HCT116 (cell line): Measurements from ENCODE around the gene ATPAF1. TPM values are rescaled to one million over a fixed set of nuclear protein-coding genes. Genes with fewer than 3 reads are reported as not detected.

ENCODE experiments used
- ATAC-seq: fragments of 200-7000 bp; cut with Tn5 transposase; 2 replicates; pipeline ENCODE4 v1.9.1; 2020; ENCODE audit warnings: mild to moderate bottlenecking, moderate library complexity
- BruUV-seq: library from RNA; stranded (reverse); fragments of 400-500 nt; replicated peaks from 2 replicates; lab custom pipeline; 2021; lab: Mats Ljungman, UMichigan
- CTCF ChIA-PET: fragments of 300-600 bp; sonication (Branson Sonifier 250); formaldehyde crosslinking; loops from one replicate; lab custom pipeline; 2021; ENCODE audit warnings: antibody characterized with exemption; lab: Charles Lee
- POLR2A ChIA-PET: fragments of 300-600, 350-600 bp; sonication (Branson Sonifier 250); formaldehyde crosslinking; loops from one replicate; lab custom pipeline; 2021; ENCODE audit warnings: antibody characterized with exemption; lab: Charles Lee
- RAD21 ChIA-PET, 2 experiments: fragments of 300-600 bp; sonication (Branson Sonifier 250); formaldehyde crosslinking; loops; one replicate each; lab custom pipeline; 2023; ENCODE audit warnings: low total read pairs in 2 of 2; ENCODE audit not compliant: uncharacterized antibody in 2 of 2, unreplicated experiment in 2 of 2, low non-redundant PET in 1 of 2; lab: Charles Lee
- DNase-seq: peaks from one replicate; pipeline ENCODE4 v3.0.0-alpha.2; 2010; ENCODE audit warnings: low read depth, low spot score
- H2AFZ ChIP-seq: fragments of 200-600 bp; shearing (Covaris generic), sonication (generic); 2 replicates; pipeline ENCODE4 v1.6.1; 2017; ENCODE audit warnings: low read depth, mixed run types, mixed read lengths, antibody characterized with exemption, low read length; ENCODE audit not compliant: poor library complexity, severe bottlenecking
- H3K27ac ChIP-seq: 2 replicates; pipeline ENCODE4 v1.5.1; 2012; ENCODE audit warnings: low read depth, low read length
- H3K27me3 ChIP-seq: fragments of 200-600 bp; sonication (generic); 2 replicates; pipeline ENCODE4 v1.6.1; 2016; ENCODE audit warnings: mixed run types, low read length, mixed read lengths; ENCODE audit not compliant: insufficient read depth
- H3K36me3 ChIP-seq, 2 experiments: fragments of 200-500 bp in 1 of 2; fragments of 200-600 bp in 1 of 2; sonication (Bioruptor generic) in 1 of 2; sonication (generic) in 1 of 2; 2 replicates each; pipeline versions ENCODE4 v1.5.1 to v1.6.1; 2014 to 2016; ENCODE audit warnings: low read length in 2 of 2, inconsistent platforms in 1 of 2, mixed read lengths in 1 of 2, mixed run types in 1 of 2; ENCODE audit not compliant: insufficient read depth in 2 of 2, control insufficient read depth in 1 of 2
- H3K4me1 ChIP-seq, 2 experiments: fragments of 200-600 bp in 1 of 2; sonication (generic) in 1 of 2; 2 replicates each; pipeline versions ENCODE4 v1.5.1 to v1.6.1; 2012 to 2017; ENCODE audit warnings: low read length in 2 of 2, inconsistent platforms in 1 of 2, mild to moderate bottlenecking in 1 of 2, mixed read lengths in 1 of 2, mixed run types in 1 of 2, moderate library complexity in 1 of 2; ENCODE audit not compliant: insufficient read depth in 2 of 2, control insufficient read depth in 1 of 2
- H3K4me2 ChIP-seq: fragments of 200-600 bp; sonication (generic); 2 replicates; pipeline ENCODE4 v1.6.1; 2017; ENCODE audit warnings: mixed run types, low read length, mixed read lengths
- H3K4me3 ChIP-seq, 2 experiments: fragments of 200-600 bp in 1 of 2; sonication (generic) in 1 of 2; replicated peaks in 1 of 2; 2 replicates each; pipeline ENCODE4 v1.5.1; 2011 to 2016; ENCODE audit warnings: low read length in 2 of 2, control low read depth in 1 of 2, low read depth in 1 of 2, mild to moderate bottlenecking in 1 of 2, mixed read lengths in 1 of 2, mixed run types in 1 of 2
- H3K79me2 ChIP-seq: fragments of 200-600 bp; sonication (generic); 2 replicates; pipeline ENCODE4 v1.6.1; 2017; ENCODE audit warnings: mild to moderate bottlenecking, mixed run types, low read length, moderate library complexity, mixed read lengths; ENCODE audit not compliant: insufficient read depth
- H3K9ac ChIP-seq: fragments of 200-600 bp; sonication (generic); 2 replicates; pipeline ENCODE4 v1.6.1; 2016; ENCODE audit warnings: low read length, mixed read lengths
- H3K9me2 ChIP-seq: fragments of 200-600 bp; sonication (generic), shearing (Covaris generic); 2 replicates; pipeline ENCODE4 v1.6.1; 2017; ENCODE audit warnings: mixed run types, mild to moderate bottlenecking, moderate library complexity; ENCODE audit not compliant: insufficient read depth
- H3K9me3 ChIP-seq, 2 experiments: fragments of 200-500 bp in 1 of 2; fragments of 200-600 bp in 1 of 2; sonication (Bioruptor generic) in 1 of 2; sonication (generic) in 1 of 2; 2 replicates each; pipeline ENCODE4 v1.6.1; 2014 to 2017; ENCODE audit warnings: low read length in 2 of 2, mixed read lengths in 2 of 2, inconsistent platforms in 1 of 2, low read depth in 1 of 2, mild to moderate bottlenecking in 1 of 2, mixed run types in 1 of 2, moderate library complexity in 1 of 2; ENCODE audit not compliant: control insufficient read depth in 1 of 2, insufficient read depth in 1 of 2
- H4K20me1 ChIP-seq: fragments of 200-600 bp; sonication (generic), shearing (Covaris generic); 2 replicates; pipeline ENCODE4 v1.6.1; 2017; ENCODE audit warnings: mixed run types, mild to moderate bottlenecking, moderate library complexity; ENCODE audit not compliant: insufficient read depth
- CBX3 ChIP-seq: IDR thresholded peaks from 2 replicates; pipeline ENCODE4 v1.6.1; 2012; ENCODE audit warnings: low read depth
- ELF1 ChIP-seq: IDR thresholded peaks from 2 replicates; pipeline ENCODE4 v1.6.1; 2012; ENCODE audit warnings: low read depth, borderline replicate concordance
- EZH2 ChIP-seq: fragments of 200-600 bp; sonication (generic); IDR thresholded peaks from 2 replicates; pipeline ENCODE4 v1.6.1; 2017; ENCODE audit warnings: antibody characterized with exemption, mixed run types
- JUND ChIP-seq: IDR thresholded peaks from 2 replicates; pipeline ENCODE4 v1.6.1; 2012
- POLR2A ChIP-seq: IDR thresholded peaks from 2 replicates; pipeline ENCODE4 v1.7.0; 2011; ENCODE audit warnings: borderline replicate concordance; ENCODE audit not compliant: insufficient read depth, insufficient read length; ENCODE audit errors: extremely low read depth
- POLR2AphosphoS5 ChIP-seq: IDR thresholded peaks from 2 replicates; pipeline ENCODE4 v1.6.1; 2011; ENCODE audit warnings: mild to moderate bottlenecking, low read depth, low read length, moderate library complexity
- SRF ChIP-seq: IDR thresholded peaks from 2 replicates; pipeline ENCODE4 v1.6.1; 2012; ENCODE audit warnings: low read depth
- TCF7L2 ChIP-seq: IDR thresholded peaks from 2 replicates; pipeline ENCODE4 v1.7.0; 2011; ENCODE audit warnings: borderline replicate concordance, inconsistent platforms; ENCODE audit not compliant: insufficient read depth, insufficient read length; ENCODE audit errors: extremely low read depth
- ZFX ChIP-seq: fragments of 450-650 bp; IDR thresholded peaks from 2 replicates; pipeline ENCODE4 v1.6.1; 2017
- ZNF274 ChIP-seq: fragments of 200-500 bp; sonication (Bioruptor generic); IDR thresholded peaks from 2 replicates; pipeline ENCODE4 v1.6.1; 2014; ENCODE audit warnings: mild to moderate bottlenecking, low read depth, low read length, inconsistent platforms
- intact Hi-C: fragments of 100-400 bp; cut with micrococcal nuclease; formaldehyde crosslinking; loops from 2 replicates; pipeline ENCODE4 v1.10.0; 2022
- total RNA-seq: library from RNA; stranded (reverse); gene quantifications from one replicate; pipeline ENCODE4 v1.2.1, GENCODE V29; 2021; ENCODE audit not compliant: unreplicated experiment
- TF ChIP-seq, protein P1 (sequence below): IDR thresholded peaks from 2 replicates; pipeline ENCODE4 v1.6.1; 2012

Gene ATPAF1
- total RNA-seq, 1 experiment from 2014 or later: 35.5 TPM

DNA sequence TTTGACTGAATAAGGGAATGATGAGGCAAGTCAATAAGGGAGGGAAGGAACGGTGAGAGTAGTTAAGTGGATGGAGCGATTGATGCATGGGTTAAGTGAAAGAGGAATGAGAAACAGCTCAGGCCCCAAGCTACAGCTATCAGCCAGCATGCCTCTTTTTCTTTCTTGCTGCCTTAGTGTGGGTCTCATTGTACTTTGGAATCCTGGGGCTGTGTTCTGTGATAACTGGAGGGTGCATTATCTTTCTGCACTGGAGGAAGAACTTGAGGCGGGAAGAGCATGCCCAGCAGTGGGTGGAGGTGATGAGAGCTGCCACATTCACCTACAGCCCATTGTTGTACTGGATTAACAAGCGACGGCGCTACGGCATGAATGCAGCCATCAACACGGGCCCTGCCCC is 4.5 kb upstream of the ATPAF1 start:
- Histone ChIP-seq H3K4me2 (no peak overlapping the region), H4K20me1 (no peaks in the 10 kb centered on the region), H3K9ac (no peak overlapping the region), H3K4me3 (no peak overlapping the region), H3K36me3 (peaks cover 3 to 8% of the 10 kb centered on the region in 2 experiments; a peak in 1 of 4 replicates), H3K27ac (no peak overlapping the region), H3K4me1 (peaks cover 0 to 8% of the 10 kb centered on the region in 2 experiments; a peak in 3 of 4 replicates), H3K27me3 (no peaks in the 10 kb centered on the region), H3K9me3 (no peaks in the 10 kb centered on the region)
- BruUV-seq: no TSS peak
- ATAC-seq: no peak
- no peak for DNase-seq
- RAD21 ChIA-PET: no interaction called here
- intact Hi-C loops: no loop called here
- POLR2A ChIA-PET: no interaction called here
- TF ChIP-seq CBX3 (no peak), JUND (no peak), ZFX (no peak), ZNF274 (no peak), EZH2 (no peak), ELF1 (no peak), POLR2A (no peak), SRF (no peak), POLR2AphosphoS5 (no peak), TCF7L2 (no peak)
- TF ChIP-seq, protein P1, sequence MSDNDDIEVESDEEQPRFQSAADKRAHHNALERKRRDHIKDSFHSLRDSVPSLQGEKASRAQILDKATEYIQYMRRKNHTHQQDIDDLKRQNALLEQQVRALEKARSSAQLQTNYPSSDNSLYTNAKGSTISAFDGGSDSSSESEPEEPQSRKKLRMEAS: no peak
- TF ChIP-seq, all 23 proteins: peak for 0
- peaks cover 3% of the 10 kb centered on the region; the same call in 1 of the 2 replicates for H3K79me2 ChIP-seq
- H2AFZ ChIP-seq: no peak overlapping the region
- no peaks in the 10 kb centered on the region for H3K9me2 ChIP-seq
- CTCF ChIA-PET: no interaction called here

DNA sequence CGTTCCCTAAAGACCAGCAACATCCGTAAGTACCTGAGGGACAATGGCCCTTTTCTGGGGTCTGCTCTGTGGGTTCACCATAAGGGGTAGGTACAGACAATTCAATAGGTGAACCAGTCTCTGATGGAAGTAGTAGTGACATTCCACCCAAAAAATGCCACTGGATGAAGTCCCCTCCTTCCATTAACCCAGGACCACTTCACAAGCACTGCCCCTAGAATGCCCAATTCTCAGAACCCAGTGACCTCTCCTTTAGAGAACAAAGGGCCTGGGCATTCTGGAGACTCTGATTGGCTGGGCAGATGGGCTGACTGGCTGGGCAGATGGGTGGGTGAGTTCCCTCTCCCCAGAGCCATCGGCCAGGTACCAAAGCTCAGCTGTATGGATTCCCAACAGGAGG is 3.4 kb upstream of the ATPAF1 start, which contains the start of gene TEX38:
Gene TEX38 (plus strand): TSS at position 301 of the 400 bp plus-strand sequence. CDS start 81 bp downstream, at position 382.
- Histone ChIP-seq H4K20me1 (no peaks in the 10 kb centered on the region), H3K27me3 (no peaks in the 10 kb centered on the region), H3K79me2 (peaks cover 14% of the 10 kb centered on the region), H3K9ac (no peak within 1 kb of the TSS), H3K9me2 (no peaks in the 10 kb centered on the region), H3K36me3 (peaks cover 0 to 8% of the 10 kb centered on the region in 2 experiments; a peak in 1 of 4 replicates), H3K4me1 (peaks cover 0 to 18% of the 10 kb centered on the region in 2 experiments; a peak in 3 of 4 replicates), H2AFZ (no peak within 1 kb of the TSS)
- CTCF ChIA-PET: no interaction called here
- no peak for ATAC-seq
- RAD21 ChIA-PET: no interaction called here
- intact Hi-C loops: no loop called here
- BruUV-seq: no TSS peak
- POLR2A ChIA-PET: no interaction called here
- no peak for TF ChIP-seq ZFX
- TF ChIP-seq, all 23 proteins: peak for 0
- H3K9me3 ChIP-seq: no peaks in the 10 kb centered on the region
- no peak within 1 kb of the TSS for H3K27ac ChIP-seq
- no peak within 1 kb of the TSS for H3K4me3 ChIP-seq
- DNase-seq: no peak
- no peak within 1 kb of the TSS for H3K4me2 ChIP-seq
